CD14-positive monocyte (primary cell): ENCODE measurements around the gene OAS2. TPM values are rescaled to one million over a fixed set of nuclear protein-coding genes. Genes with fewer than 3 reads are reported as not detected.
A peak's percentile ranks its signal among the peaks of the same experiment; 100 is the strongest.

Experiments used
- DNase-seq, 3 donors: peaks; one replicate each; pipeline ENCODE4 v3.0.0-alpha.2; 2011 to 2022
- H2AFZ ChIP-seq: 2 replicates; pipeline ENCODE4 v1.6.0; 2012; ENCODE audit warnings: mild to moderate bottlenecking, low read depth, low read length, inconsistent platforms; ENCODE audit not compliant: insufficient read depth, poor library complexity, severe bottlenecking
- H3K27ac ChIP-seq, 2 donors: 1 replicate in 1 of 2; 2 replicates in 1 of 2; pipeline ENCODE4 v1.5.1; 2012 to 2013; ENCODE audit warnings: low read length in 2 of 2, control low read depth in 1 of 2, inconsistent platforms in 1 of 2, low read depth in 1 of 2, mild to moderate bottlenecking in 1 of 2
- H3K27me3 ChIP-seq, 2 donors: one replicate each; pipeline versions ENCODE4 v1.6.0 to v1.6.1; 2011 to 2013; ENCODE audit warnings: low read length in 2 of 2; ENCODE audit not compliant: control insufficient read depth in 2 of 2, insufficient read depth in 2 of 2
- H3K36me3 ChIP-seq, 2 donors: replicated peaks in 1 of 2; 1 replicate in 1 of 2; 2 replicates in 1 of 2; pipeline versions ENCODE4 v1.5.1 to v1.6.1; 2012 to 2013; ENCODE audit warnings: low read length in 2 of 2, control low read depth in 1 of 2, inconsistent platforms in 1 of 2, mild to moderate bottlenecking in 1 of 2; ENCODE audit not compliant: insufficient read depth in 2 of 2, control insufficient read depth in 1 of 2
- H3K4me1 ChIP-seq, 2 donors: 1 replicate in 1 of 2; 2 replicates in 1 of 2; pipeline versions ENCODE4 v1.5.1 to v1.6.1; 2012 to 2013; ENCODE audit warnings: low read length in 2 of 2, control low read depth in 1 of 2, inconsistent platforms in 1 of 2, mild to moderate bottlenecking in 1 of 2, moderate library complexity in 1 of 2; ENCODE audit not compliant: insufficient read depth in 2 of 2, control insufficient read depth in 1 of 2
- H3K4me2 ChIP-seq: replicated peaks from 2 replicates; pipeline ENCODE3; 2012; ENCODE audit warnings: low read length, moderate library complexity, mild to moderate bottlenecking; ENCODE audit not compliant: poor library complexity, severe bottlenecking; ENCODE audit errors: extremely low read depth
- H3K4me3 ChIP-seq, 3 experiments: fragments of 200-600 bp in 1 of 3; sonication (generic) in 1 of 3; replicated peaks in 1 of 3; 1 replicate in 2 of 3; 2 replicates in 1 of 3; pipeline ENCODE4 v1.5.1; 2011 to 2013; ENCODE audit warnings: low read length in 3 of 3, mild to moderate bottlenecking in 3 of 3, control low read depth in 2 of 3, low read depth in 2 of 3, inconsistent platforms in 1 of 3, moderate library complexity in 1 of 3
- H3K79me2 ChIP-seq: 2 replicates; pipeline ENCODE4 v1.6.0; 2012; ENCODE audit warnings: mild to moderate bottlenecking, control low read depth, inconsistent platforms, low read length, moderate library complexity; ENCODE audit not compliant: insufficient read depth
- H3K9ac ChIP-seq: 2 replicates; pipeline ENCODE4 v1.6.0; 2017; ENCODE audit warnings: low read length, mild to moderate bottlenecking; ENCODE audit not compliant: insufficient read depth, poor library complexity, severe bottlenecking
- H3K9me3 ChIP-seq, 2 donors: replicated peaks in 1 of 2; 1 replicate in 1 of 2; 2 replicates in 1 of 2; pipeline versions ENCODE4 v1.5.1 to v1.6.1; 2012 to 2013; ENCODE audit warnings: low read length in 2 of 2, control low read depth in 1 of 2; ENCODE audit not compliant: control insufficient read depth in 1 of 2, insufficient read depth in 1 of 2
- H4K20me1 ChIP-seq: 2 replicates; pipeline ENCODE4 v1.6.0; 2012; ENCODE audit warnings: mild to moderate bottlenecking, low read length, control low read depth, moderate library complexity; ENCODE audit not compliant: insufficient read depth
- H3K27ac Mint-ChIP-seq, 7 donors: one replicate each; pipeline ENCODE4 v1.8.0; 2020; ENCODE audit warnings: mild to moderate bottlenecking in 7 of 7, mixed read lengths in 7 of 7, moderate library complexity in 6 of 7, inconsistent platforms in 2 of 7
- H3K27me3 Mint-ChIP-seq, 3 donors: one replicate each; pipeline ENCODE4 v1.8.0; 2021 to 2022; ENCODE audit warnings: low read depth in 3 of 3, mild to moderate bottlenecking in 3 of 3, mixed read lengths in 3 of 3, moderate library complexity in 3 of 3, inconsistent platforms in 1 of 3
- H3K36me3 Mint-ChIP-seq, 2 donors: one replicate each; pipeline ENCODE4 v1.8.0; 2020; ENCODE audit warnings: mixed read lengths in 2 of 2, inconsistent platforms in 1 of 2, mild to moderate bottlenecking in 1 of 2
- H3K4me1 Mint-ChIP-seq: one replicate; pipeline ENCODE4 v1.8.0; 2020; ENCODE audit warnings: mild to moderate bottlenecking, mixed read lengths
- H3K4me3 Mint-ChIP-seq, 2 donors: one replicate each; pipeline ENCODE4 v1.8.0; 2020; ENCODE audit warnings: mild to moderate bottlenecking in 2 of 2, mixed read lengths in 2 of 2, moderate library complexity in 1 of 2
- H3K9me3 Mint-ChIP-seq, 7 donors: one replicate each; pipeline ENCODE4 v1.8.0; 2020 to 2022; ENCODE audit warnings: mixed read lengths in 7 of 7, mild to moderate bottlenecking in 6 of 7, moderate library complexity in 6 of 7, inconsistent platforms in 2 of 7
- CTCF ChIP-seq: fragments of 200-600 bp; IDR thresholded peaks from one replicate; pipeline ENCODE4 v1.8.0; 2022; ENCODE audit warnings: antibody characterized with exemption, mild to moderate bottlenecking
- WGBS: methylation state at CpG from one replicate; pipeline ENCODE4 v1.1.5; 2013; ENCODE audit warnings: missing lambda C conversion rate; ENCODE audit not compliant: insufficient coverage; 5-methylcytosine and 5-hydroxymethylcytosine counted together
- intact Hi-C, 2 donors: fragments of 100-400 bp; cut with micrococcal nuclease; formaldehyde crosslinking; loops; one replicate each; pipeline versions ENCODE4 v1.15.0 to v1.15.1; 2023
- polyA plus RNA-seq, 3 donors: library from polyadenylated mRNA; depleted of rRNA in 1 of 3; unstranded in 2 of 3; stranded (reverse) in 1 of 3; fragments of 300-500 nt in 2 of 3; fragments of >200 nt in 1 of 3; fragmentation: Illumina TruSeq in 2 of 3; gene quantifications; 1 replicate in 2 of 3; 2 replicates in 1 of 3; pipeline ENCODE4 v1.2.3, GENCODE V29; 2012 to 2021

The OAS2 gene
- polyA plus RNA-seq, 3 donors = 27.7 to 55.9 (median 40.1) TPM

- intact Hi-C loops = no loop called here
- Mint-ChIP-seq H3K27me3 (no peaks in the 10 kb centered on the region), H3K4me1 (no peaks in the 10 kb centered on the region), H3K4me3 (no peak overlapping the region), H3K9me3 (peaks cover 6 to 26% (median 14%) of the 10 kb centered on the region in 7 donors), H3K36me3 (peaks cover 90 to 97% of the 10 kb centered on the region in 2 donors), H3K27ac (no peak overlapping the region)
- H2AFZ ChIP-seq = no peak overlapping the region
- H4K20me1 ChIP-seq = no peaks in the 10 kb centered on the region
- TF ChIP-seq CTCF = no peak
- no peak overlapping the region for H3K27ac ChIP-seq
- no peaks in the 10 kb centered on the region for H3K4me1 ChIP-seq
- no peak overlapping the region for H3K9ac ChIP-seq
- H3K4me3 ChIP-seq = no peak overlapping the region
- no peak overlapping the region for H3K4me2 ChIP-seq
- H3K27me3 ChIP-seq = no peaks in the 10 kb centered on the region
- H3K79me2 ChIP-seq = no peaks in the 10 kb centered on the region
- WGBS = 96% methylated on average over 5 of the region's 7 CpGs
- H3K9me3 ChIP-seq = peaks cover 6 to 15% of the 10 kb centered on the region in 2 donors
- peak in 1 of 3 donors; percentile 0 for DNase-seq
- peaks cover 70 to 96% of the 10 kb centered on the region in 2 donors for H3K36me3 ChIP-seq
Measured at GRCh38 chr12:112962561-112962960, 15.8 kb upstream of the OAS2 start.

- Histone ChIP-seq H3K4me3 (no peak overlapping the region), H3K4me1 (no peaks in the 10 kb centered on the region), H2AFZ (no peak overlapping the region), H3K27me3 (no peaks in the 10 kb centered on the region), H3K79me2 (no peaks in the 10 kb centered on the region), H3K4me2 (no peak overlapping the region), H3K9me3 (peaks cover 6 to 15% of the 10 kb centered on the region in 2 donors), H4K20me1 (no peaks in the 10 kb centered on the region), H3K27ac (no peak overlapping the region), H3K36me3 (peaks cover 77 to 100% of the 10 kb centered on the region in 2 donors), H3K9ac (no peak overlapping the region)
- Mint-ChIP-seq H3K9me3 (peaks cover 2 to 22% (median 11%) of the 10 kb centered on the region in 7 donors), H3K4me3 (no peak overlapping the region), H3K27me3 (no peaks in the 10 kb centered on the region), H3K4me1 (no peaks in the 10 kb centered on the region), H3K27ac (no peak overlapping the region), H3K36me3 (peaks cover 89 to 98% of the 10 kb centered on the region in 2 donors)
- 95% methylated on average over 14 of the region's 14 CpGs for WGBS
- DNase-seq = no peak
- intact Hi-C loops = no loop called here
- TF ChIP-seq CTCF = no peak
Measured at GRCh38 chr12:112963227-112963861, 15.0 kb upstream of the OAS2 start.
